GM21423 (cell line): ENCODE results near the gene CLDN24.
A peak's percentile ranks its signal among the peaks of the same experiment; 100 is the strongest.

Experiments used
- ATAC-seq: cut with Tn5 transposase; IDR thresholded peaks from one replicate; pipeline ENCODE4 v1.9.1; 2021; ENCODE audit warnings: mild to moderate bottlenecking, moderate library complexity; ENCODE audit not compliant: unreplicated experiment

Gene CLDN24

GRCh38 chr4:183286590-183287308 lies 35.5 kb downstream of the CLDN24 start:
- ATAC-seq = peak; percentile 22

- no peak for ATAC-seq
These were observed 36.3 kb downstream of the CLDN24 start for GRCh38 chr4:183285886-183286285.

- ATAC-seq = no peak
These were observed 37.3 kb downstream of the CLDN24 start for GRCh38 chr4:183284965-183285364.

- no peak for ATAC-seq
These were observed 37.9 kb downstream of the CLDN24 start for GRCh38 chr4:183284258-183284785.

- no peak for ATAC-seq
These were observed 46.1 kb downstream of the CLDN24 start for GRCh38 chr4:183276106-183276505.

- no peak for ATAC-seq
These were observed 49.8 kb downstream of the CLDN24 start for GRCh38 chr4:183272384-183272783.
